HG02870 (cell line): ENCODE results near the gene CNN1.
"Not testable (repeated sequence)": the region's sequence is repeated elsewhere in the genome, so short reads cannot be mapped to it uniquely, and the experiment has no call there.

Source experiments
- ATAC-seq: cut with Tn5 transposase; IDR thresholded peaks from one replicate; pipeline ENCODE4 v1.9.1; 2021; ENCODE audit warnings: mild to moderate bottlenecking, moderate library complexity; ENCODE audit not compliant: unreplicated experiment

CNN1 gene

GRCh38 chr19:11564082-11564807 is 25.6 kb downstream of the CNN1 start:
- not testable (repeated sequence) for ATAC-seq

GRCh38 chr19:11565649-11565980 is 27.0 kb downstream of the CNN1 start:
- not testable (repeated sequence) for ATAC-seq

GRCh38 chr19:11566164-11566563 is 27.5 kb downstream of the CNN1 start:
- ATAC-seq: no peak

- no peak for ATAC-seq
Observed at GRCh38 chr19:11570039-11570462, 31.4 kb downstream of the CNN1 start.

GRCh38 chr19:11573354-11573753 is 34.7 kb downstream of the CNN1 start:
- not testable (repeated sequence) for ATAC-seq

GRCh38 chr19:11573763-11574162 is 35.1 kb downstream of the CNN1 start:
- ATAC-seq: not testable (repeated sequence)

- ATAC-seq: no peak
Observed at GRCh38 chr19:11574689-11575088, 36.0 kb downstream of the CNN1 start.

- no peak for ATAC-seq
Observed at GRCh38 chr19:11576227-11576626, 37.6 kb downstream of the CNN1 start.

- no peak for ATAC-seq
Observed at GRCh38 chr19:11577451-11578257, 39.0 kb downstream of the CNN1 start, which contains the start of gene ACP5. Gene ACP5 (minus strand): TSS chr19:11577645. CDS start chr19:11577317, 328 bp downstream.

GRCh38 chr19:11578258-11579142 is 39.8 kb downstream of the CNN1 start:
- ATAC-seq: no peak

GRCh38 chr19:11580116-11580515 is 41.5 kb downstream of the CNN1 start:
- no peak for ATAC-seq

GRCh38 chr19:11581740-11582139 is 43.1 kb downstream of the CNN1 start:
- peak; percentile 73 for ATAC-seq

- ATAC-seq: no peak
Observed at GRCh38 chr19:11586331-11586730, 47.7 kb downstream of the CNN1 start.

- ATAC-seq: no peak
Observed at GRCh38 chr19:11587302-11587974, 48.8 kb downstream of the CNN1 start.

GRCh38 chr19:11587975-11588631 is 49.5 kb downstream of the CNN1 start:
- no peak for ATAC-seq

GRCh38 chr19:11594084-11594483 is 55.4 kb downstream of the CNN1 start:
- no peak for ATAC-seq

GRCh38 chr19:11596156-11596555 is 57.5 kb downstream of the CNN1 start:
- no peak for ATAC-seq

GRCh38 chr19:11597202-11598102 is 58.8 kb downstream of the CNN1 start, which contains the start of gene ZNF627:
Gene ZNF627 (plus strand): TSS chr19:11597483. CDS start chr19:11597628, 145 bp downstream.
- peak; percentile 98 for ATAC-seq

- no peak for ATAC-seq
Observed at GRCh38 chr19:11598103-11598483, 59.4 kb downstream of the CNN1 start.
